ENCODE measurements around the gene SMIM13.

GRCh38 chr6:11168091-11168635 is 74.5 kb downstream of the SMIM13 start:
- TF ChIP-seq CTCF (conservative IDR thresholded peaks at IDR 0.05; ENCODE audit: low read length) (no peak), EZH2phosphoT487 (IDR thresholded peaks at IDR 0.05; ENCODE audit: borderline replicate concordance, low read depth, low read length) (no peak)

Data from OCI-LY7 (cell line).